ENCODE results near the gene PRIMA1. TPM values are rescaled to one million over a fixed set of nuclear protein-coding genes. Genes with fewer than 3 reads are reported as not detected.

Gene PRIMA1
- polyA plus RNA-seq, 3 donors = not detected

- no peaks in the 10 kb centered on the region for H3K4me1 ChIP-seq (ENCODE audit: control insufficient read depth in 1 of 2, insufficient read depth in 2 of 2, low read length in 2 of 2)
- no peaks in the 10 kb centered on the region for H4K20me1 ChIP-seq (ENCODE audit: insufficient read depth, low read length)
- Mint-ChIP-seq H3K36me3 (no peaks in the 10 kb centered on the region), H3K27ac (peak overlapping the region in 1 of 7 donors; percentile 2), H3K27me3 (ENCODE audit: low read depth in 3 of 3) (peaks cover 2 to 4% (median 3%) of the 10 kb centered on the region in 3 donors), H3K4me1 (no peaks in the 10 kb centered on the region), H3K4me3 (no peak overlapping the region), H3K9me3 (peaks cover 0 to 6% (median 0%) of the 10 kb centered on the region in 7 donors)
- no peak for TF ChIP-seq CTCF (IDR thresholded peaks at IDR 0.05)
- no peak overlapping the region for H3K9ac ChIP-seq (ENCODE audit: insufficient read depth, low read length, poor library complexity, severe bottlenecking)
- H3K4me2 ChIP-seq (replicated peaks; ENCODE audit: extremely low read depth, low read length, poor library complexity, severe bottlenecking) = no peak overlapping the region
- 95% methylated on average over 6 of the region's 19 CpGs for WGBS (ENCODE audit: insufficient coverage)
- H3K79me2 ChIP-seq (ENCODE audit: insufficient read depth, low read length) = no peaks in the 10 kb centered on the region
- no peak overlapping the region for H3K4me3 ChIP-seq (replicated peaks in 1 of 3; ENCODE audit: low read depth in 2 of 3, low read length in 3 of 3)
- no peak overlapping the region for H2AFZ ChIP-seq (ENCODE audit: insufficient read depth, low read depth, low read length, poor library complexity, severe bottlenecking)
- H3K36me3 ChIP-seq (replicated peaks in 1 of 2; ENCODE audit: control insufficient read depth in 1 of 2, insufficient read depth in 2 of 2, low read length in 2 of 2) = no peaks in the 10 kb centered on the region
- no peak overlapping the region for H3K27ac ChIP-seq (ENCODE audit: low read depth in 1 of 2, low read length in 2 of 2)
- H3K27me3 ChIP-seq (ENCODE audit: control insufficient read depth in 2 of 2, insufficient read depth in 2 of 2, low read length in 2 of 2) = no peaks in the 10 kb centered on the region
- DNase-seq = no peak
- H3K9me3 ChIP-seq (replicated peaks in 1 of 2; ENCODE audit: control insufficient read depth in 1 of 2, insufficient read depth in 1 of 2, low read length in 2 of 2) = no peaks in the 10 kb centered on the region
- intact Hi-C loops (cut with micrococcal nuclease) = no loop called here
Measured at GRCh38 chr14:93751946-93752655, 36.2 kb downstream of the PRIMA1 start.

- Mint-ChIP-seq H3K36me3 (no peaks in the 10 kb centered on the region), H3K27ac (peak overlapping the region in 1 of 7 donors; percentile 16), H3K4me1 (no peaks in the 10 kb centered on the region), H3K4me3 (no peak overlapping the region), H3K9me3 (peaks cover 0 to 3% (median 0%) of the 10 kb centered on the region in 7 donors), H3K27me3 (ENCODE audit: low read depth in 3 of 3) (peaks cover 2 to 5% (median 4%) of the 10 kb centered on the region in 3 donors)
- H3K4me3 ChIP-seq (replicated peaks in 1 of 3; ENCODE audit: low read depth in 2 of 3, low read length in 3 of 3) = no peak overlapping the region
- no peaks in the 10 kb centered on the region for H3K79me2 ChIP-seq (ENCODE audit: insufficient read depth, low read length)
- H3K9ac ChIP-seq (ENCODE audit: insufficient read depth, low read length, poor library complexity, severe bottlenecking) = no peak overlapping the region
- no peak overlapping the region for H3K27ac ChIP-seq (ENCODE audit: low read depth in 1 of 2, low read length in 2 of 2)
- H3K36me3 ChIP-seq (replicated peaks in 1 of 2; ENCODE audit: control insufficient read depth in 1 of 2, insufficient read depth in 2 of 2, low read length in 2 of 2) = no peaks in the 10 kb centered on the region
- H3K4me1 ChIP-seq (ENCODE audit: control insufficient read depth in 1 of 2, insufficient read depth in 2 of 2, low read length in 2 of 2) = no peaks in the 10 kb centered on the region
- 95% methylated on average over 8 of the region's 8 CpGs for WGBS (ENCODE audit: insufficient coverage)
- no peak overlapping the region for H2AFZ ChIP-seq (ENCODE audit: insufficient read depth, low read depth, low read length, poor library complexity, severe bottlenecking)
- intact Hi-C loops (cut with micrococcal nuclease) = no loop called here
- no peak overlapping the region for H3K4me2 ChIP-seq (replicated peaks; ENCODE audit: extremely low read depth, low read length, poor library complexity, severe bottlenecking)
- no peaks in the 10 kb centered on the region for H3K27me3 ChIP-seq (ENCODE audit: control insufficient read depth in 2 of 2, insufficient read depth in 2 of 2, low read length in 2 of 2)
- no peaks in the 10 kb centered on the region for H3K9me3 ChIP-seq (replicated peaks in 1 of 2; ENCODE audit: control insufficient read depth in 1 of 2, insufficient read depth in 1 of 2, low read length in 2 of 2)
- no peak for TF ChIP-seq CTCF (IDR thresholded peaks at IDR 0.05)
- no peaks in the 10 kb centered on the region for H4K20me1 ChIP-seq (ENCODE audit: insufficient read depth, low read length)
- DNase-seq = no peak
Measured at GRCh38 chr14:93749076-93749420, 39.2 kb downstream of the PRIMA1 start.
